SK-N-SH (cell line): Measurements from ENCODE around the gene RPL29. TPM values are rescaled to one million over a fixed set of nuclear protein-coding genes. Genes with fewer than 3 reads are reported as not detected.

ENCODE experiments used
- CTCF ChIA-PET: fragments of 300-600, 350-600 bp; formaldehyde crosslinking; extraction: SDS; loops from one replicate; lab custom pipeline; 2021; lab: Yijun Ruan, JAX
- POLR2A ChIA-PET: fragments of 350-600 bp; sonication (Branson Sonifier 250); formaldehyde crosslinking; extraction: SDS; loops from one replicate; lab custom pipeline; 2020; ENCODE audit warnings: antibody characterized with exemption, inconsistent platforms; lab: Yijun Ruan, JAX
- DNase-seq: peaks from one replicate; pipeline ENCODE4 v3.0.0; 2012
- H2AFZ ChIP-seq: fragments of 200-600 bp; sonication (generic); 2 replicates; pipeline ENCODE4 v1.8.1; 2016; ENCODE audit warnings: antibody characterized with exemption, mild to moderate bottlenecking, low read depth
- H3F3A ChIP-seq: fragments of 200-600 bp; sonication (generic); replicated peaks from 2 replicates; pipeline ENCODE3; 2016; ENCODE audit warnings: antibody characterized with exemption, mild to moderate bottlenecking; ENCODE audit not compliant: insufficient read depth
- H3K27ac ChIP-seq, 2 experiments: fragments of 200-500 bp in 1 of 2; fragments of 200-600 bp in 1 of 2; sonication (Bioruptor generic) in 1 of 2; sonication (generic), shearing (Covaris generic) in 1 of 2; 2 replicates each; pipeline versions ENCODE4 v1.5.1 to v1.6.1; 2014 to 2016; ENCODE audit warnings: low read depth in 2 of 2, inconsistent platforms in 1 of 2, low read length in 1 of 2, mild to moderate bottlenecking in 1 of 2, mixed read lengths in 1 of 2
- H3K27me3 ChIP-seq: fragments of 200-600 bp; sonication (generic), shearing (Covaris generic); 2 replicates; pipeline ENCODE4 v1.6.1; 2016; ENCODE audit warnings: mixed run types; ENCODE audit not compliant: insufficient read depth
- H3K36me3 ChIP-seq, 2 experiments: fragments of 200-500 bp in 1 of 2; fragments of 200-600 bp in 1 of 2; sonication (Bioruptor generic) in 1 of 2; sonication (generic) in 1 of 2; replicated peaks in 1 of 2; 2 replicates each; pipeline versions ENCODE3 to v1.5.1; 2014 to 2016; ENCODE audit warnings: low read length in 1 of 2, mild to moderate bottlenecking in 1 of 2; ENCODE audit not compliant: insufficient read depth in 2 of 2, control insufficient read depth in 1 of 2
- H3K4me1 ChIP-seq, 2 experiments: fragments of 200-500 bp in 1 of 2; fragments of 200-600 bp in 1 of 2; sonication (Bioruptor generic) in 1 of 2; sonication (generic), shearing (Covaris generic) in 1 of 2; 2 replicates each; pipeline versions ENCODE4 v1.5.1 to v1.6.1; 2014 to 2016; ENCODE audit warnings: low read depth in 1 of 2, low read length in 1 of 2, mixed run types in 1 of 2; ENCODE audit not compliant: insufficient read depth in 2 of 2, control insufficient read depth in 1 of 2
- H3K4me2 ChIP-seq: fragments of 200-600 bp; sonication (generic), shearing (Covaris generic); 2 replicates; pipeline ENCODE4 v1.6.1; 2017; ENCODE audit warnings: mixed run types
- H3K4me3 ChIP-seq, 2 experiments: fragments of 200-500 bp in 1 of 2; fragments of 200-600 bp in 1 of 2; sonication (Bioruptor generic) in 1 of 2; sonication (generic), shearing (Covaris generic) in 1 of 2; 2 replicates each; pipeline versions ENCODE4 v1.5.1 to v1.8.1; 2014 to 2016; ENCODE audit warnings: low read depth in 2 of 2, inconsistent platforms in 1 of 2, low read length in 1 of 2, mild to moderate bottlenecking in 1 of 2, mixed read lengths in 1 of 2, moderate library complexity in 1 of 2
- H3K79me2 ChIP-seq: fragments of 200-600 bp; sonication (generic); 2 replicates; pipeline ENCODE4 v1.8.1; 2017; ENCODE audit warnings: mild to moderate bottlenecking; ENCODE audit not compliant: insufficient read depth
- H3K9ac ChIP-seq: fragments of 200-600 bp; sonication (generic); 2 replicates; pipeline ENCODE4 v1.6.1; 2017; ENCODE audit warnings: mixed run types
- H3K9me2 ChIP-seq: fragments of 200-600 bp; sonication (generic); 2 replicates; pipeline ENCODE4 v1.6.1; 2017; ENCODE audit warnings: mixed run types
- H3K9me3 ChIP-seq: fragments of 200-600 bp; sonication (generic); 2 replicates; pipeline ENCODE4 v1.6.1; 2017; ENCODE audit warnings: mixed run types, mild to moderate bottlenecking, moderate library complexity
- H4K20me1 ChIP-seq: fragments of 200-600 bp; sonication (generic); 2 replicates; pipeline ENCODE4 v1.6.1; 2017; ENCODE audit warnings: mild to moderate bottlenecking, mixed run types; ENCODE audit not compliant: insufficient read depth
- CHD2 ChIP-seq: fragments of 150-350 bp; IDR thresholded peaks from 2 replicates; pipeline ENCODE4 v1.6.1; 2018; ENCODE audit warnings: low read length; ENCODE audit not compliant: partially characterized antibody
- ELF1 ChIP-seq: IDR thresholded peaks from 2 replicates; pipeline ENCODE4 v1.4.0; 2012
- EP300 ChIP-seq, 2 experiments: IDR thresholded peaks; 2 replicates each; pipeline versions ENCODE4 v1.4.0 to v1.6.1; 2012; ENCODE audit warnings: borderline replicate concordance in 1 of 2, low read depth in 1 of 2, low read length in 1 of 2
- FOSL2 ChIP-seq: IDR thresholded peaks from 2 replicates; pipeline ENCODE4 v1.4.0; 2012; ENCODE audit warnings: low read depth, mild to moderate bottlenecking, moderate library complexity, borderline replicate concordance
- FOXJ3 ChIP-seq: sonication (generic); formaldehyde crosslinking; IDR thresholded peaks from 2 replicates; pipeline ENCODE4 v1.5.1; 2020; ENCODE audit warnings: mild to moderate bottlenecking, missing genetic modification reagents
- NFIC ChIP-seq: IDR thresholded peaks from 2 replicates; pipeline ENCODE4 v1.4.0; 2012; ENCODE audit warnings: borderline replicate concordance
- NRF1 ChIP-seq: IDR thresholded peaks from 2 replicates; pipeline ENCODE4 v1.6.1; 2012; ENCODE audit warnings: low read depth, mild to moderate bottlenecking, low read length
- PBX3 ChIP-seq: IDR thresholded peaks from 2 replicates; pipeline ENCODE4; 2012
- POLR2AphosphoS5 ChIP-seq: IDR thresholded peaks from 2 replicates; pipeline ENCODE4 v1.6.1; 2012; ENCODE audit warnings: low read depth, low read length
- RXRA ChIP-seq: IDR thresholded peaks from 2 replicates; pipeline ENCODE4 v1.4.0; 2012; ENCODE audit warnings: low read depth, mild to moderate bottlenecking, borderline replicate concordance
- SIN3A ChIP-seq: IDR thresholded peaks from 2 replicates; pipeline ENCODE4 v1.6.1; 2012; ENCODE audit warnings: low read depth, mild to moderate bottlenecking, low read length, moderate library complexity, borderline replicate concordance
- SMC3 ChIP-seq: IDR thresholded peaks from 2 replicates; pipeline ENCODE4 v1.6.1; 2012; ENCODE audit warnings: low read depth, low read length, improper control_type of control experiment
- TCF12 ChIP-seq: IDR thresholded peaks from 2 replicates; pipeline ENCODE4 v1.4.0; 2012
- YY1 ChIP-seq: IDR thresholded peaks from 2 replicates; pipeline ENCODE4 v1.4.0; 2012; ENCODE audit warnings: low read depth, mild to moderate bottlenecking
- ZBTB33 ChIP-seq: IDR thresholded peaks from 2 replicates; pipeline ENCODE4 v1.4.0; 2012; ENCODE audit warnings: low read depth, borderline replicate concordance
- whole genome bisulfite sequencing: methylation state at CpG from one replicate; pipeline ENCODE4 v1.1.6; 2017; ENCODE audit warnings: low lambda C conversion rate; 5-methylcytosine and 5-hydroxymethylcytosine counted together
- polyA plus RNA-seq, 3 experiments: library from polyadenylated mRNA; depleted of rRNA; stranded (reverse); fragments of >200 nt; gene quantifications; 2 replicates each; pipeline ENCODE4 v1.2.3, GENCODE V29; 2012

RPL29 gene
- polyA plus RNA-seq, 1 of the 3 experiments (the other 2 are of a cell fraction): 3,173 TPM

- Histone ChIP-seq H2AFZ (no peak overlapping the region), H3K9me3 (no peaks in the 10 kb centered on the region), H3K9ac (no peak overlapping the region), H3K27me3 (no peaks in the 10 kb centered on the region), H3K36me3 (peaks cover 5 to 42% of the 10 kb centered on the region in 2 experiments), H3K9me2 (no peaks in the 10 kb centered on the region), H4K20me1 (0 out of 2 replicates have a peak, but pooled peaks cover 4% of the 10 kb centered on the region), H3K4me3 (no peak overlapping the region), H3K79me2 (peaks cover 16% of the 10 kb centered on the region; the same call in 1 of the 2 replicates), H3K27ac (no peak overlapping the region), H3K4me2 (no peak overlapping the region), H3F3A (no peaks in the 10 kb centered on the region), H3K4me1 (peaks cover 2 to 32% of the 10 kb centered on the region in 2 experiments; a peak in 1 of 4 replicates)
- POLR2A ChIA-PET: no interaction called here
- no peak for TF ChIP-seq NFIC
- no peak for TF ChIP-seq POLR2AphosphoS5
- no peak for TF ChIP-seq YY1
- no peak for TF ChIP-seq SIN3A
- TF ChIP-seq CHD2: no peak
- TF ChIP-seq FOXJ3: no peak
- no peak for TF ChIP-seq FOSL2
- TF ChIP-seq ZBTB33: no peak
- TF ChIP-seq NRF1: no peak
- CTCF ChIA-PET: interaction anchor here (10.7 kb wide), 1 partner anchor 14 kb away, joined by 84 read pairs; the partner anchor contains the start of genes ABHD14A and ABHD14B
- WGBS: 91% methylated on average over 10 of the region's 10 CpGs
- no peak for DNase-seq
These were observed 35.3 kb downstream of the RPL29 start for GRCh38 chr3:51960386-51960785.

- Histone ChIP-seq H3K9me3 (no peaks in the 10 kb centered on the region), H3K4me1 (peaks cover 0 to 24% of the 10 kb centered on the region in 2 experiments; a peak in 1 of 4 replicates), H3K79me2 (peaks cover 9% of the 10 kb centered on the region; the same call in 1 of the 2 replicates), H3K9ac (no peak overlapping the region), H3K4me2 (no peak overlapping the region), H3K9me2 (no peaks in the 10 kb centered on the region), H4K20me1 (0 out of 2 replicates have a peak, but pooled peaks cover 4% of the 10 kb centered on the region), H3K27ac (no peak overlapping the region), H3K4me3 (no peak overlapping the region), H3F3A (no peaks in the 10 kb centered on the region), H3K27me3 (no peaks in the 10 kb centered on the region), H2AFZ (no peak overlapping the region), H3K36me3 (peaks cover 5 to 42% of the 10 kb centered on the region in 2 experiments)
- TF ChIP-seq PBX3 (no peak), ELF1 (no peak), EP300 (IDR thresholded peaks at IDR 0.05; ENCODE audit: borderline replicate concordance in 1 of 2, low read depth in 1 of 2, low read length in 1 of 2) (no peak), TCF12 (no peak), ZBTB33 (no peak), NFIC (no peak), NRF1 (no peak), FOXJ3 (no peak), RXRA (no peak), POLR2AphosphoS5 (no peak), SMC3 (no peak)
- WGBS: 97% methylated on average over 5 of the region's 7 CpGs
- ChIA-PET POLR2A (no interaction called here), CTCF (interaction anchor here (1.0 to 10.7 kb wide), 2 partner anchors 10 to 14 kb away, joined by 4 to 84 read pairs; partner anchors contain the start of genes ABHD14A and ABHD14B)
- no peak for DNase-seq
These were observed 36.0 kb downstream of the RPL29 start for GRCh38 chr3:51959651-51960050.
